Thymus (tissue), 11 donors: ENCODE results near the gene KSR1. TPM values are rescaled to one million over a fixed set of nuclear protein-coding genes. Genes with fewer than 3 reads are reported as not detected.
"Not testable (repeated sequence)": the region's sequence is repeated elsewhere in the genome, so short reads cannot be mapped to it uniquely, and the experiment has no call there.

Source experiments
- DNase-seq, 9 donors: peaks; one replicate each; pipeline ENCODE4 v3.0.0-alpha.2; 2013; ENCODE audit warnings: low spot score in 9 of 9, low read depth in 6 of 9, missing footprints in 1 of 9
- H3K27ac ChIP-seq, 2 donors: one replicate each; pipeline ENCODE4 v1.5.1; 2013; ENCODE audit warnings: control low read depth in 1 of 2, low read depth in 1 of 2, low read length in 1 of 2, mild to moderate bottlenecking in 1 of 2, moderate library complexity in 1 of 2
- H3K27me3 ChIP-seq, 2 donors: one replicate each; pipeline ENCODE4 v1.5.1; 2013; ENCODE audit warnings: low read length in 1 of 2; ENCODE audit not compliant: control insufficient read depth in 2 of 2, insufficient read depth in 1 of 2
- H3K36me3 ChIP-seq, 2 donors: one replicate each; pipeline ENCODE4 v1.5.1; 2013; ENCODE audit warnings: low read length in 1 of 2, mild to moderate bottlenecking in 1 of 2, moderate library complexity in 1 of 2; ENCODE audit not compliant: control insufficient read depth in 2 of 2, insufficient read depth in 2 of 2
- H3K4me1 ChIP-seq, 2 donors: one replicate each; pipeline ENCODE4 v1.5.1; 2013; ENCODE audit warnings: low read length in 2 of 2; ENCODE audit not compliant: control insufficient read depth in 2 of 2, insufficient read depth in 2 of 2
- H3K4me3 ChIP-seq, 2 donors: one replicate each; pipeline ENCODE4 v1.5.1; 2013; ENCODE audit warnings: low read length in 2 of 2, control low read depth in 1 of 2, mild to moderate bottlenecking in 1 of 2
- H3K9me3 ChIP-seq, 2 donors: one replicate each; pipeline ENCODE4 v1.5.1; 2013; ENCODE audit warnings: low read length in 1 of 2, mild to moderate bottlenecking in 1 of 2; ENCODE audit not compliant: control insufficient read depth in 2 of 2, insufficient read depth in 1 of 2
- WGBS: extraction: QIAGEN DNeasy Blood & Tissue Kit; methylation state at CpG from one replicate; pipeline ENCODE4 v1.1.7; 2013; 5-methylcytosine and 5-hydroxymethylcytosine counted together
- polyA plus RNA-seq: library from polyadenylated mRNA; stranded (reverse); fragments of 200-250 nt; gene quantifications from one replicate; pipeline ENCODE4 v1.2.3, GENCODE V29; 2013
- total RNA-seq: library from RNA; stranded (reverse); fragments of 120-200 nt; gene quantifications from one replicate; pipeline ENCODE4 v1.2.4, GENCODE V29; 2013
- donor health status: healthy.

The KSR1 gene
- total and polyA plus RNA-seq, 2 donors: 12.5 to 32.8 TPM

GRCh38 chr17:27430882-27431491 is 25.3 kb upstream of the KSR1 start:
- no peak overlapping the region for H3K4me3 ChIP-seq
- DNase-seq: no peak
- no peaks in the 10 kb centered on the region for H3K36me3 ChIP-seq
- H3K27me3 ChIP-seq: no peaks in the 10 kb centered on the region
- no peak overlapping the region for H3K27ac ChIP-seq
- H3K4me1 ChIP-seq: no peaks in the 10 kb centered on the region
- no peaks in the 10 kb centered on the region for H3K9me3 ChIP-seq
- 94% methylated on average over 10 of the region's 10 CpGs for WGBS

GRCh38 chr17:27433521-27433920 is 22.7 kb upstream of the KSR1 start:
- Histone ChIP-seq H3K4me1 (no peaks in the 10 kb centered on the region), H3K27ac (no peak overlapping the region), H3K9me3 (no peaks in the 10 kb centered on the region), H3K4me3 (no peak overlapping the region), H3K27me3 (no peaks in the 10 kb centered on the region), H3K36me3 (no peaks in the 10 kb centered on the region)
- 83% methylated on average over 8 of the region's 8 CpGs for WGBS
- DNase-seq: no peak

GRCh38 chr17:27435431-27436070 is 20.7 kb upstream of the KSR1 start:
- H3K27ac ChIP-seq, DNase-seq, H3K36me3 ChIP-seq, H3K4me3 ChIP-seq, H3K4me1 ChIP-seq, H3K27me3 ChIP-seq, H3K9me3 ChIP-seq: not testable (repeated sequence)
- WGBS: 98% methylated on average over 6 of the region's 6 CpGs

- no peaks in the 10 kb centered on the region for H3K27me3 ChIP-seq
- 97% methylated on average over 10 of the region's 10 CpGs for WGBS
- H3K4me3 ChIP-seq: no peak overlapping the region
- H3K9me3 ChIP-seq: no peaks in the 10 kb centered on the region
- no peak overlapping the region for H3K27ac ChIP-seq
- no peak for DNase-seq
- no peaks in the 10 kb centered on the region for H3K4me1 ChIP-seq
- H3K36me3 ChIP-seq: no peaks in the 10 kb centered on the region
These were observed 17.8 kb upstream of the KSR1 start for GRCh38 chr17:27438348-27438998.

GRCh38 chr17:27439342-27439741 is 16.9 kb upstream of the KSR1 start:
- H3K27ac ChIP-seq: no peak overlapping the region
- no peaks in the 10 kb centered on the region for H3K36me3 ChIP-seq
- no peak for DNase-seq
- no peaks in the 10 kb centered on the region for H3K27me3 ChIP-seq
- H3K9me3 ChIP-seq: no peaks in the 10 kb centered on the region
- no peaks in the 10 kb centered on the region for H3K4me1 ChIP-seq
- H3K4me3 ChIP-seq: no peak overlapping the region
- 73% methylated on average over 4 of the region's 4 CpGs for WGBS

- Histone ChIP-seq H3K9me3 (no peaks in the 10 kb centered on the region), H3K27ac (no peak overlapping the region), H3K4me3 (no peak overlapping the region), H3K27me3 (no peaks in the 10 kb centered on the region), H3K4me1 (no peaks in the 10 kb centered on the region), H3K36me3 (no peaks in the 10 kb centered on the region)
- 36% methylated on average over 5 of the region's 5 CpGs for WGBS
- no peak for DNase-seq
These were observed 13.5 kb upstream of the KSR1 start for GRCh38 chr17:27442702-27443101.

GRCh38 chr17:27443491-27443890 is 12.8 kb upstream of the KSR1 start:
- Histone ChIP-seq H3K4me1 (no peaks in the 10 kb centered on the region), H3K9me3 (no peaks in the 10 kb centered on the region), H3K27me3 (no peaks in the 10 kb centered on the region), H3K27ac (no peak overlapping the region), H3K36me3 (no peaks in the 10 kb centered on the region), H3K4me3 (no peak overlapping the region)
- 97% methylated on average over 6 of the region's 6 CpGs for WGBS
- no peak for DNase-seq

- DNase-seq: no peak
- WGBS: 95% methylated on average over 8 of the region's 8 CpGs
- no peaks in the 10 kb centered on the region for H3K27me3 ChIP-seq
- H3K36me3 ChIP-seq: no peaks in the 10 kb centered on the region
- H3K4me3 ChIP-seq: no peak overlapping the region
- no peaks in the 10 kb centered on the region for H3K4me1 ChIP-seq
- no peak overlapping the region for H3K27ac ChIP-seq
- peaks cover 0 to 2% of the 10 kb centered on the region in 2 donors for H3K9me3 ChIP-seq
These were observed 10.3 kb upstream of the KSR1 start for GRCh38 chr17:27445971-27446370.

GRCh38 chr17:27446569-27447301 is 9.5 kb upstream of the KSR1 start:
- Histone ChIP-seq H3K4me1 (no peaks in the 10 kb centered on the region), H3K27me3 (no peaks in the 10 kb centered on the region), H3K27ac (no peak overlapping the region), H3K9me3 (peaks cover 0 to 2% of the 10 kb centered on the region in 2 donors), H3K4me3 (no peak overlapping the region), H3K36me3 (no peaks in the 10 kb centered on the region)
- DNase-seq: no peak
- 95% methylated on average over 6 of the region's 6 CpGs for WGBS
